Left ventricle myocardium inferior (tissue), 1 donor: ENCODE results near the gene ATOH8. TPM values are rescaled to one million over a fixed set of nuclear protein-coding genes. Genes with fewer than 3 reads are reported as not detected.

Experiments used
- DNase-seq: peaks from one replicate; pipeline ENCODE4 v3.0.0-alpha.2; 2020
- H3K27ac ChIP-seq: fragments of 200-600 bp; replicated peaks from 2 replicates; pipeline ENCODE4 v1.8.0; 2021
- H3K27me3 ChIP-seq: fragments of 200-600 bp; 2 replicates; pipeline ENCODE4 v1.8.0; 2021; ENCODE audit warnings: low read depth
- H3K36me3 ChIP-seq: fragments of 200-600 bp; 2 replicates; pipeline ENCODE4 v1.8.0; 2021
- H3K4me1 ChIP-seq: fragments of 200-600 bp; 2 replicates; pipeline ENCODE4 v1.8.0; 2021
- H3K4me3 ChIP-seq: fragments of 200-600 bp; 2 replicates; pipeline ENCODE4 v1.8.0; 2021; ENCODE audit warnings: mild to moderate bottlenecking, moderate library complexity
- H3K9me3 ChIP-seq: fragments of 200-600 bp; replicated peaks from 2 replicates; pipeline ENCODE4 v1.8.0; 2021
- CTCF ChIP-seq: fragments of 200-600 bp; IDR thresholded peaks from 2 replicates; pipeline ENCODE4 v1.8.0; 2021; ENCODE audit warnings: antibody characterized with exemption, mild to moderate bottlenecking, borderline replicate concordance
- intact Hi-C: fragments of 100-400 bp; cut with micrococcal nuclease; formaldehyde crosslinking; loops from one replicate; pipeline ENCODE4 v1.11.0; 2022
- total RNA-seq: library from RNA; stranded (reverse); fragmentation: NEBNext Ultra II Directional; extraction: Animal tissue kit (Norgen Biotek cat#: 25700); gene quantifications from one replicate; pipeline ENCODE4 v1.2.1, GENCODE V29; 2021
- donor health status: DM: no; HTN: yes; CAD: no; lungs with severe emphysema.

ATOH8 gene
- total RNA-seq, 1 donor from 2014 or later = 23.3 TPM

GRCh38 chr2:85787981-85788340 lies 34.2 kb downstream of the ATOH8 start:
- Histone ChIP-seq H3K4me1 (peaks cover 90% of the 10 kb centered on the region), H3K4me3 (no peak overlapping the region), H3K36me3 (peaks cover 34% of the 10 kb centered on the region), H3K27ac (no peak overlapping the region), H3K27me3 (no peaks in the 10 kb centered on the region), H3K9me3 (no peaks in the 10 kb centered on the region)
- intact Hi-C loops = no loop called here
- no peak for DNase-seq
- TF ChIP-seq CTCF = no peak

- no peak overlapping the region for H3K4me3 ChIP-seq
- H3K36me3 ChIP-seq = peaks cover 31% of the 10 kb centered on the region
- no peak for TF ChIP-seq CTCF
- H3K27ac ChIP-seq = no peak overlapping the region
- DNase-seq = no peak
- H3K9me3 ChIP-seq = no peaks in the 10 kb centered on the region
- H3K4me1 ChIP-seq = peaks cover 97% of the 10 kb centered on the region
- no peaks in the 10 kb centered on the region for H3K27me3 ChIP-seq
- intact Hi-C loops = no loop called here
These were observed 34.8 kb downstream of the ATOH8 start for GRCh38 chr2:85788603-85789002.

GRCh38 chr2:85789271-85789670 lies 35.5 kb downstream of the ATOH8 start:
- no peak for TF ChIP-seq CTCF
- H3K9me3 ChIP-seq = no peaks in the 10 kb centered on the region
- no peaks in the 10 kb centered on the region for H3K27me3 ChIP-seq
- no peak overlapping the region for H3K4me3 ChIP-seq
- intact Hi-C loops = no loop called here
- H3K4me1 ChIP-seq = peaks cover 98% of the 10 kb centered on the region
- H3K27ac ChIP-seq = no peak overlapping the region
- peaks cover 31% of the 10 kb centered on the region for H3K36me3 ChIP-seq
- DNase-seq = no peak

GRCh38 chr2:85790032-85790431 lies 36.2 kb downstream of the ATOH8 start:
- peaks cover 31% of the 10 kb centered on the region for H3K36me3 ChIP-seq
- DNase-seq = no peak
- peak overlapping the region; percentile 87 for H3K27ac ChIP-seq
- TF ChIP-seq CTCF = no peak
- peaks cover 98% of the 10 kb centered on the region for H3K4me1 ChIP-seq
- intact Hi-C loops = no loop called here
- H3K27me3 ChIP-seq = no peaks in the 10 kb centered on the region
- no peak overlapping the region for H3K4me3 ChIP-seq
- no peaks in the 10 kb centered on the region for H3K9me3 ChIP-seq

- intact Hi-C loops = no loop called here
- H3K4me1 ChIP-seq = peaks cover 98% of the 10 kb centered on the region
These were observed 36.9 kb downstream of the ATOH8 start for GRCh38 chr2:85790499-85791188.

More at GRCh38 chr2:85790499-85791188, 36.9 kb downstream of the ATOH8 start:
- peaks cover 31% of the 10 kb centered on the region for H3K36me3 ChIP-seq
- H3K27ac ChIP-seq = peak overlapping the region; percentile 87
- no peak for DNase-seq
- no peak overlapping the region for H3K4me3 ChIP-seq
- no peak for TF ChIP-seq CTCF
- no peaks in the 10 kb centered on the region for H3K27me3 ChIP-seq
- H3K9me3 ChIP-seq = no peaks in the 10 kb centered on the region
